HepG2 (cell line): Measurements from ENCODE around the gene IFIT3. TPM values are rescaled to one million over a fixed set of nuclear protein-coding genes. Genes with fewer than 3 reads are reported as not detected.
A peak's percentile ranks its signal among the peaks of the same experiment; 100 is the strongest.

ENCODE experiments used
- CEBPG ChIP-seq: IDR thresholded peaks from 2 replicates; pipeline ENCODE4 v1.6.1; 2016
- CREM ChIP-seq, 2 experiments: sonication (generic) in 1 of 2; formaldehyde crosslinking in 1 of 2; IDR thresholded peaks; 2 replicates each; pipeline versions ENCODE4 v1.4.0 to v1.6.1; 2016 to 2020; ENCODE audit warnings: antibody characterized with exemption in 1 of 2, mild to moderate bottlenecking in 1 of 2, missing genetic modification reagents in 1 of 2
- FOXJ3 ChIP-seq: sonication (generic); formaldehyde crosslinking; IDR thresholded peaks from 2 replicates; pipeline ENCODE4 v1.4.0; 2020; ENCODE audit warnings: missing genetic modification reagents, mild to moderate bottlenecking, borderline replicate concordance
- FOXK1 ChIP-seq: sonication (generic); formaldehyde crosslinking; IDR thresholded peaks from 2 replicates; pipeline ENCODE4 v1.4.0; 2020; ENCODE audit warnings: low read depth, missing genetic modification reagents, borderline replicate concordance
- GATAD2A ChIP-seq: IDR thresholded peaks from 2 replicates; pipeline ENCODE4 v1.6.1; 2016
- GFI1 ChIP-seq: sonication (generic); formaldehyde crosslinking; IDR thresholded peaks from 2 replicates; pipeline ENCODE4 v1.5.0; 2020; ENCODE audit warnings: missing genetic modification reagents, mild to moderate bottlenecking, borderline replicate concordance
- KDM4B ChIP-seq: sonication (generic); formaldehyde crosslinking; IDR thresholded peaks from 2 replicates; pipeline ENCODE4 v1.4.0; 2020; ENCODE audit warnings: missing genetic modification reagents
- POGZ ChIP-seq: sonication (generic); formaldehyde crosslinking; IDR thresholded peaks from 2 replicates; pipeline ENCODE4 v1.4.0; 2020; ENCODE audit warnings: mild to moderate bottlenecking, missing genetic modification reagents
- SALL1 ChIP-seq: sonication (generic); formaldehyde crosslinking; IDR thresholded peaks from 2 replicates; pipeline ENCODE4 v1.8.0; 2022; ENCODE audit warnings: mild to moderate bottlenecking, missing genetic modification reagents
- SIX1 ChIP-seq: sonication (generic); formaldehyde crosslinking; IDR thresholded peaks from 2 replicates; pipeline ENCODE4 v1.4.0; 2020; ENCODE audit warnings: missing genetic modification reagents, borderline replicate concordance
- SIX4 ChIP-seq: sonication (generic); formaldehyde crosslinking; IDR thresholded peaks from 2 replicates; pipeline ENCODE4 v1.4.0; 2020; ENCODE audit warnings: missing genetic modification reagents
- SRF ChIP-seq: IDR thresholded peaks from 2 replicates; pipeline ENCODE4 v1.6.1; 2011; ENCODE audit warnings: mild to moderate bottlenecking, low read depth, low read length, moderate library complexity
- SYNCRIP ChIP-seq: fragments of 200-400 bp; formaldehyde crosslinking; IDR thresholded peaks from 2 replicates; pipeline ENCODE4 v1.6.1; 2018; ENCODE audit warnings: mild to moderate bottlenecking, low read depth, low read length; ENCODE audit not compliant: insufficient read depth
- TBL1XR1 ChIP-seq: fragments of 150-350 bp; IDR thresholded peaks from 2 replicates; pipeline ENCODE4 v1.6.1; 2014; ENCODE audit warnings: borderline replicate concordance, low read length; ENCODE audit not compliant: partially characterized antibody
- TBX3 ChIP-seq: fragments of 450-650 bp; IDR thresholded peaks from 2 replicates; pipeline ENCODE4 v1.6.1; 2017; ENCODE audit warnings: antibody characterized with exemption, mild to moderate bottlenecking, inconsistent platforms, borderline replicate concordance
- TEAD3 ChIP-seq: optimal IDR thresholded peaks from 2 replicates; pipeline ENCODE3; 2016; ENCODE audit warnings: borderline replicate concordance
- ZNF367 ChIP-seq: sonication (generic); formaldehyde crosslinking; IDR thresholded peaks from 2 replicates; pipeline ENCODE4 v1.4.0; 2020; ENCODE audit warnings: missing genetic modification reagents, borderline replicate concordance
- ZNF605 ChIP-seq: sonication (generic); formaldehyde crosslinking; IDR thresholded peaks from 2 replicates; pipeline ENCODE4 v1.8.0; 2022; ENCODE audit warnings: mild to moderate bottlenecking, missing genetic modification reagents
- polyA plus RNA-seq, 8 experiments: library from polyadenylated mRNA; depleted of rRNA in 3 of 8; stranded (reverse) in 7 of 8; unstranded in 1 of 8; fragments of >200 nt; fragmentation: Illumina TruSeq in 4 of 8; extraction: Trizol in 4 of 8; gene quantifications; 2 replicates each; pipeline versions ENCODE4 v1.2.1 to v1.2.3, GENCODE V29; 2011 to 2016; ENCODE audit warnings: low read depth in 4 of 8, missing spikeins in 1 of 8, mixed read lengths in 1 of 8; ENCODE audit not compliant: insufficient read depth in 1 of 8
- total RNA-seq, 5 experiments: library from RNA; depleted of rRNA; stranded (reverse); fragments of >200 nt; fragmentation: Illumina TruSeq; extraction: Trizol; gene quantifications; 2 replicates each; pipeline ENCODE4 v1.2.3, GENCODE V29; 2016; ENCODE audit warnings: low read depth in 1 of 5
- TF ChIP-seq, protein P1 (sequence below): sonication (generic); formaldehyde crosslinking; IDR thresholded peaks from 2 replicates; pipeline ENCODE4 v1.4.0; 2020; ENCODE audit warnings: missing genetic modification reagents
- TF ChIP-seq, protein P2 (sequence below): IDR thresholded peaks from 2 replicates; pipeline ENCODE4 v1.6.1; 2018; ENCODE audit warnings: missing genetic modification reagents
- TF ChIP-seq, protein P3 (sequence below): sonication (generic); formaldehyde crosslinking; IDR thresholded peaks from 2 replicates; pipeline ENCODE4 v1.4.0; 2020; ENCODE audit warnings: mild to moderate bottlenecking, missing genetic modification reagents

The IFIT3 gene
- total and polyA plus RNA-seq, 2 of the 13 experiments (the other 11 are each of a cell fraction or from before 2014, with no cell fraction given), result 0.48 to 3.1 TPM

DNA sequence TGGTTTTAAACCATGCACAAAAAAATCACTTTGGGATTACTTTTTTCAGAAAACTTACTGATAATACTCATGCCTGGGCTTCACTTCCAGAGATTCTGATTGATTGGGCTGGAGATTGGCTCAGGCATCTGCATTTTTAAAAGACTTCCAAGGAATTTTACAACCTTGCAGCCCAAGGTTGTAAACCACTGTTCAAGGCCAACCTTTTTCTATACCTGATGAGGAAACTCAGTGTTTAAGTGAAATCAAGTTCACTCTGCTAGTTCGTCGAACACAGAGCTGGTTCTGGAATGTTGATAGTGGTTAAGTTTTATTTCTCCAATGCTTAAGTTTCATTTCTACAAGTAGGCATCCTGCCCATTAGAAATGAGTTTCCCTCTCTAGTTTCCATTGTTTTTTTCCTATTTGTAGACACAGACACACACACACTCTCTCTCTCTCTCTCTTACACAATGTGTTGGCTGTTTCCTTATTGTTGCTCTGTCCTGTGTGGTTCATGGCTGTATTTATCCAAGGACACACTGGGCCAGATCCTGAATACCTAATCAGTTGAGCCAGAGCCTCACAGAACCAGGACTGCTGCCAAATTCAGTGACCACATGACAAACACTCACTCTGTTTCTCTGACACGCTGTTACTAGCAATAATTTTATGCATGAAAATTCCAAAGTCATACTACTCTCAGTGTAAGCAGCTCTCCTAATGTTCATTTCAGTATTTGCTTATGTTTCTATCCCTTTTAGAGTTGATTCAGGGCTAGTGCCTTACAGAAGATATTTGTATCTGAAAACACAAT lies 46.3 kb downstream of the IFIT3 start (continued):
- peak; percentile 95; the same call in 1 of the 2 replicates for TF ChIP-seq FOXK1 (CRISPR knock-in tag)
- peak; percentile 90 for TF ChIP-seq FOXJ3 (CRISPR knock-in tag)
- peak; percentile 98 for TF ChIP-seq GATAD2A
- peak; percentile 44; the same call in 1 of the 2 replicates for TF ChIP-seq POGZ (CRISPR knock-in tag)
- peak; percentile 79 for TF ChIP-seq GFI1 (CRISPR knock-in tag)
- TF ChIP-seq, protein P1, sequence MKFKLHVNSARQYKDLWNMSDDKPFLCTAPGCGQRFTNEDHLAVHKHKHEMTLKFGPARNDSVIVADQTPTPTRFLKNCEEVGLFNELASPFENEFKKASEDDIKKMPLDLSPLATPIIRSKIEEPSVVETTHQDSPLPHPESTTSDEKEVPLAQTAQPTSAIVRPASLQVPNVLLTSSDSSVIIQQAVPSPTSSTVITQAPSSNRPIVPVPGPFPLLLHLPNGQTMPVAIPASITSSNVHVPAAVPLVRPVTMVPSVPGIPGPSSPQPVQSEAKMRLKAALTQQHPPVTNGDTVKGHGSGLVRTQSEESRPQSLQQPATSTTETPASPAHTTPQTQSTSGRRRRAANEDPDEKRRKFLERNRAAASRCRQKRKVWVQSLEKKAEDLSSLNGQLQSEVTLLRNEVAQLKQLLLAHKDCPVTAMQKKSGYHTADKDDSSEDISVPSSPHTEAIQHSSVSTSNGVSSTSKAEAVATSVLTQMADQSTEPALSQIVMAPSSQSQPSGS (CRISPR knock-in tag), result peak; percentile 75
- TF ChIP-seq TBX3, result peak; percentile 41; the same call in 1 of the 2 replicates
- TF ChIP-seq, protein P2, sequence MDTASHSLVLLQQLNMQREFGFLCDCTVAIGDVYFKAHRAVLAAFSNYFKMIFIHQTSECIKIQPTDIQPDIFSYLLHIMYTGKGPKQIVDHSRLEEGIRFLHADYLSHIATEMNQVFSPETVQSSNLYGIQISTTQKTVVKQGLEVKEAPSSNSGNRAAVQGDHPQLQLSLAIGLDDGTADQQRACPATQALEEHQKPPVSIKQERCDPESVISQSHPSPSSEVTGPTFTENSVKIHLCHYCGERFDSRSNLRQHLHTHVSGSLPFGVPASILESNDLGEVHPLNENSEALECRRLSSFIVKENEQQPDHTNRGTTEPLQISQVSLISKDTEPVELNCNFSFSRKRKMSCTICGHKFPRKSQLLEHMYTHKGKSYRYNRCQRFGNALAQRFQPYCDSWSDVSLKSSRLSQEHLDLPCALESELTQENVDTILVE (CRISPR knock-in tag), result peak; percentile 86
- TF ChIP-seq SALL1 (CRISPR knock-in tag), result peak; percentile 52; the same call in 1 of the 2 replicates
- TF ChIP-seq SIX4 (CRISPR knock-in tag), result 0 out of 2 replicates have a peak, but pooled peaks have one; percentile 37
- peak; percentile 51; the same call in 1 of the 2 replicates for TF ChIP-seq CREM (IDR thresholded peaks at IDR 0.05)
- TF ChIP-seq CREM (CRISPR knock-in tag; IDR thresholded peaks at IDR 0.05), result no peak
- TF ChIP-seq SIX1 (CRISPR knock-in tag), result peak; percentile 22; the same call in 1 of the 2 replicates
- no peak for TF ChIP-seq ZNF605
- peak; percentile 77; the same call in 1 of the 2 replicates for TF ChIP-seq KDM4B
- peak; percentile 96 for TF ChIP-seq TBL1XR1
- TF ChIP-seq, protein P3, sequence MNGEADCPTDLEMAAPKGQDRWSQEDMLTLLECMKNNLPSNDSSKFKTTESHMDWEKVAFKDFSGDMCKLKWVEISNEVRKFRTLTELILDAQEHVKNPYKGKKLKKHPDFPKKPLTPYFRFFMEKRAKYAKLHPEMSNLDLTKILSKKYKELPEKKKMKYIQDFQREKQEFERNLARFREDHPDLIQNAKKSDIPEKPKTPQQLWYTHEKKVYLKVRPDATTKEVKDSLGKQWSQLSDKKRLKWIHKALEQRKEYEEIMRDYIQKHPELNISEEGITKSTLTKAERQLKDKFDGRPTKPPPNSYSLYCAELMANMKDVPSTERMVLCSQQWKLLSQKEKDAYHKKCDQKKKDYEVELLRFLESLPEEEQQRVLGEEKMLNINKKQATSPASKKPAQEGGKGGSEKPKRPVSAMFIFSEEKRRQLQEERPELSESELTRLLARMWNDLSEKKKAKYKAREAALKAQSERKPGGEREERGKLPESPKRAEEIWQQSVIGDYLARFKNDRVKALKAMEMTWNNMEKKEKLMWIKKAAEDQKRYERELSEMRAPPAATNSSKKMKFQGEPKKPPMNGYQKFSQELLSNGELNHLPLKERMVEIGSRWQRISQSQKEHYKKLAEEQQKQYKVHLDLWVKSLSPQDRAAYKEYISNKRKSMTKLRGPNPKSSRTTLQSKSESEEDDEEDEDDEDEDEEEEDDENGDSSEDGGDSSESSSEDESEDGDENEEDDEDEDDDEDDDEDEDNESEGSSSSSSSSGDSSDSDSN, result peak; percentile 48; the same call in 1 of the 2 replicates
- no peak for TF ChIP-seq SRF
- peak; percentile 94 for TF ChIP-seq CEBPG (CRISPR knock-in tag)
- no peak for TF ChIP-seq SYNCRIP
- peak; percentile 69 for TF ChIP-seq TEAD3 (CRISPR knock-in tag)
- no peak for TF ChIP-seq ZNF367 (CRISPR knock-in tag)
